Measurements from ENCODE around the gene DNAH5. TPM values are rescaled to one million over a fixed set of nuclear protein-coding genes. Genes with fewer than 3 reads are reported as not detected.

The DNAH5 gene
- total RNA-seq, 1 experiment from 2014 or later, result 0.14 TPM

DNA sequence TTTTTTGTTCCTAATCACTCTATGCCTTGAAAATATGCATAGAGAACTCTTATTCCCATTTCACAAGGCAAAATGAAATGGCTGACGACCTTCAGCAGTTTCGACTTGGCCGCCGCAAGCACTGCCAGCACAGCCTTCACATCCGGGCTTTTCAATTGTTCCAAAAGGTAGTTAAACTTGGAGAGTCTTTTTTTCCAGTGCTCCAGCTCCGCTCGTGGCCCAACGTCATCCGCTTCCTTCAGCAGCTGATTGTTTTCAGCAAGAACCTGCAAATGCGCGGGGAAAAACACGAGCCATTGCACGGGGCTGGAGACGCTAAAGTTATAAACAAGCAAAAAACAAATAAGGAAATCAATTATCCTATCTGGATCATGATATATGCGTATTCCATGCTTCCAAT lies 25.4 kb downstream of the DNAH5 start:
- Histone ChIP-seq H3K27me3 (replicated peaks; ENCODE audit: control insufficient read depth, insufficient read depth, low read length) (no peaks in the 10 kb centered on the region), H3K36me3 (ENCODE audit: control insufficient read depth, insufficient read depth, low read length) (no peaks in the 10 kb centered on the region), H3K4me3 (ENCODE audit: low read depth, low read length) (no peak overlapping the region), H3K4me1 (0 out of 2 replicates have a peak, but pooled peaks cover 3% of the 10 kb centered on the region), H3K9me3 (no peaks in the 10 kb centered on the region)
- Mint-ChIP-seq H3K36me3 (ENCODE audit: insufficient read depth, unreplicated experiment) (no peaks in the 10 kb centered on the region), H3K4me3 (ENCODE audit: unreplicated experiment) (no peak overlapping the region), H3K4me1 (ENCODE audit: low read depth, unreplicated experiment) (no peaks in the 10 kb centered on the region), H3K27me3 (ENCODE audit: insufficient read depth, unreplicated experiment) (peaks cover 4% of the 10 kb centered on the region), H3K9me3 (ENCODE audit: unreplicated experiment) (no peaks in the 10 kb centered on the region), H3K27ac (ENCODE audit: unreplicated experiment) (no peak overlapping the region)
- BruUV-seq (replicated peaks), result no TSS peak
- CTCF ChIA-PET, result no interaction called here
- TF ChIP-seq CTCF (IDR thresholded peaks at IDR 0.05; ENCODE audit: insufficient read depth in 1 of 2, low read depth in 1 of 2, low read length in 1 of 2, severe bottlenecking in 1 of 2, unreplicated experiment in 1 of 2), result no peak
- no peak for DNase-seq
- intact Hi-C loops (cut with micrococcal nuclease; ENCODE audit: unreplicated experiment), result no loop called here
- POLR2A ChIA-PET, result no interaction called here

DNA sequence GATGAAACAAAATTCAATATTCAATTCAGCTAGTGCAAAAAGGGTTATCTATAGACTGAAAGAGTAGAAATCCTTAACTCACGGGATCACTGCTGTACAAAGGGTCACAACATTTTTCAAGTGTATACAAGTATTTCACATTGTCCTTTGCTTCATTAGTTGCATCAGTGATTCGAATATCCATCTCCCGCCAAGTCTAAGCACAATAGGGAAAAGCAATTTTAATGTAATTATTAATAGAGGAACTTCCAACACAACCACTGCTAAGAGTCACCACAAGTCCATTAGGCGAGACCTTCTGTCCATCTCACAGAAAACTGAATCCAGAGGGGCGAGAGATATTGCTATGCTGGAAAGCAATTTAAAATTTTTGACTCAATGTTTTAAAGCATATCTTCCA lies 27.4 kb downstream of the DNAH5 start:
- intact Hi-C loops (cut with micrococcal nuclease; ENCODE audit: unreplicated experiment), result no loop called here
- H3K27ac Mint-ChIP-seq (ENCODE audit: unreplicated experiment), result no peak overlapping the region
- Histone ChIP-seq H3K4me3 (ENCODE audit: low read depth, low read length) (no peak overlapping the region), H3K36me3 (ENCODE audit: control insufficient read depth, insufficient read depth, low read length) (no peaks in the 10 kb centered on the region), H3K27me3 (replicated peaks; ENCODE audit: control insufficient read depth, insufficient read depth, low read length) (no peaks in the 10 kb centered on the region), H3K9me3 (no peaks in the 10 kb centered on the region), H3K4me1 (0 out of 2 replicates have a peak, but pooled peaks cover 3% of the 10 kb centered on the region)
- peaks cover 5% of the 10 kb centered on the region for H3K27me3 Mint-ChIP-seq (ENCODE audit: insufficient read depth, unreplicated experiment)
- ChIA-PET CTCF (no interaction called here), POLR2A (no interaction called here)
- no peak for TF ChIP-seq CTCF (IDR thresholded peaks at IDR 0.05; ENCODE audit: insufficient read depth in 1 of 2, low read depth in 1 of 2, low read length in 1 of 2, severe bottlenecking in 1 of 2, unreplicated experiment in 1 of 2)
- no peaks in the 10 kb centered on the region for H3K4me1 Mint-ChIP-seq (ENCODE audit: low read depth, unreplicated experiment)
- no peak overlapping the region for H3K4me3 Mint-ChIP-seq (ENCODE audit: unreplicated experiment)
- no peak for DNase-seq
- no peaks in the 10 kb centered on the region for H3K36me3 Mint-ChIP-seq (ENCODE audit: insufficient read depth, unreplicated experiment)
- BruUV-seq (replicated peaks), result no TSS peak
- no peaks in the 10 kb centered on the region for H3K9me3 Mint-ChIP-seq (ENCODE audit: unreplicated experiment)

DNA sequence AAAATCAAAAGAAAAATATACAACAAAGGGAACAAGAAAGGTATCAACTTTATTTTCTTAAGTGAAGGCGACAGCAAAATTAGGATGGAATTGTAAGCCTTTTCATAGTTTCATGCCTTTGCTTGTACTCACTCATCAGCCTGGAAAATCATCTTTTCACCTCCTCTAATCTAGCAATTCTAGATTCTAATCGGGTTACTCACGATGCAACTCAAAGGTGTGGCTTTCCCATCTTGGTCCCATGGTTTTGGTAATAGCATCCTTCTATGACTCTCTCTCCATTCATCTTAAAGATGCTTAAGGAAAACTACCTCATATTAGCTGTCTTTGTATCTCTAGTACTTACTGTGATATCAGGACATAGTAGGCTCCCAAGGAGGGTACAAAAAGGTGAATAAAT lies 30.5 kb downstream of the DNAH5 start:
- Mint-ChIP-seq H3K4me1 (ENCODE audit: low read depth, unreplicated experiment) (no peaks in the 10 kb centered on the region), H3K9me3 (ENCODE audit: unreplicated experiment) (no peaks in the 10 kb centered on the region), H3K27me3 (ENCODE audit: insufficient read depth, unreplicated experiment) (peaks cover 3% of the 10 kb centered on the region), H3K4me3 (ENCODE audit: unreplicated experiment) (no peak overlapping the region), H3K36me3 (ENCODE audit: insufficient read depth, unreplicated experiment) (no peaks in the 10 kb centered on the region), H3K27ac (ENCODE audit: unreplicated experiment) (no peak overlapping the region)
- H3K27me3 ChIP-seq (replicated peaks; ENCODE audit: control insufficient read depth, insufficient read depth, low read length), result no peaks in the 10 kb centered on the region
- no peaks in the 10 kb centered on the region for H3K36me3 ChIP-seq (ENCODE audit: control insufficient read depth, insufficient read depth, low read length)
- CTCF ChIA-PET, result no interaction called here
- BruUV-seq (replicated peaks), result no TSS peak
- H3K4me3 ChIP-seq (ENCODE audit: low read depth, low read length), result no peak overlapping the region
- no peak for DNase-seq
- intact Hi-C loops (cut with micrococcal nuclease; ENCODE audit: unreplicated experiment), result no loop called here
- no peaks in the 10 kb centered on the region for H3K9me3 ChIP-seq
- POLR2A ChIA-PET, result no interaction called here
- no peak for TF ChIP-seq CTCF (IDR thresholded peaks at IDR 0.05; ENCODE audit: insufficient read depth in 1 of 2, low read depth in 1 of 2, low read length in 1 of 2, severe bottlenecking in 1 of 2, unreplicated experiment in 1 of 2)
- H3K4me1 ChIP-seq, result no peaks in the 10 kb centered on the region
